ENCODE results near the gene KRTAP4-2.
"Not testable (repeated sequence)": the region's sequence is repeated elsewhere in the genome, so short reads cannot be mapped to it uniquely, and the experiment has no call there.

Gene KRTAP4-2

DNA sequence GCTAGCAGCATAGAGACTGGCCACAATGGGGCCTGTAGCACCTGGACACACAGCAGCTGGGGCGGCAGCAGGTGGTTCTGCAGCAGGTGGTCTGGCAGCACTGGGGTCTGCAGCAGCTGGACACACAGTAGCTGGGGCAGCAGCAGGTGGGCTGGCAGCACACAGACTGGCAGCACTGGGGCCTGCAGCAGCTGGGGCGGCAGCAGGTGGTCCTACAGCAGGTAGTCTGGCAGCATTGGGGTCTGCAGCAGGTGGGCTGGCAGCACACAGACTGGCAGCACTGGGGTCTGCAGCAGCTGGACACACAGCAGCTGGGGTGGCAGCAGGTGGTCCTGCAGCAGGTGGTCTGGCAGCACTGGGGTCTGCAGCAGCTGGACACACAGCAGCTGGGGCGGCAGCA, 17.8 kb downstream of the KRTAP4-2 start:
- DNase-seq = not testable (repeated sequence)

DNA sequence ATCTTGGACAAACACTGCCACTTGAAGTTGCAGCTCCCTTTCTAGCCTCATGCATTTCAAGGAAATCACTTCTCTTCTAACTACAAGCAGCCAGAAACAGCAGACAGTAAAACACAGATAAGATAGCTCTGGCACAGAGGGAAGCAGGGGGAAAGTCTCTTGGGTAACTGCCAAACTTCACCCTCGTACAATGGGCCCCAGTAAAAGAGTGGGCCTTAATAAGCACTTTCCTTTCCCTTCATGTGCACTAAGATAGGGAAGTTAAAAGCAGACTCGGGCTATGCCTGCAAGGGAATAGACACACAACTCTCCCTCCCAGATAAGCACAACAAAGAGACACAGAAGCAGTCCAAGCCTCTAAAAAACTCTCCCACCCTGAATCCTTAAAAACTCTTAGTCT, 24.2 kb downstream of the KRTAP4-2 start:
- DNase-seq = no peak

DNA sequence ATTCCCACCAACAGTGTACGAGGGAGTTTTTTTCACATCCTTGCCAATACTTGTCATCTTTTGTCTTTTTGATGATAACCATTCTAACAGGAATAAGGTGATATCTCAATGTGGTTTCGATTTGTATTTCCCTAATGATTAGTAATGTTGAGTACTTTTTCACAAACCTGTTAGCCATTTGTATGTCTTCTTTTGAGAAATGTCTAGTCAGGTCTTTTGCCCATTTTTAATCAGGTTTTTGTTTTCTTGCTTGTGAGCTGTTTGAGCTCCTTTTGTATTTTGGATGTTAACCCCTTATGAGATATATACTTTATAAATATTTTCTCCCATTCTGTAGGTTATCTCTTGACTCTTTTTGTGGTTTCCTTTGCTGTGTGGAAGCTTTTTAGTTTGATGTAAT, 26.5 kb downstream of the KRTAP4-2 start:
- DNase-seq = no peak

DNA sequence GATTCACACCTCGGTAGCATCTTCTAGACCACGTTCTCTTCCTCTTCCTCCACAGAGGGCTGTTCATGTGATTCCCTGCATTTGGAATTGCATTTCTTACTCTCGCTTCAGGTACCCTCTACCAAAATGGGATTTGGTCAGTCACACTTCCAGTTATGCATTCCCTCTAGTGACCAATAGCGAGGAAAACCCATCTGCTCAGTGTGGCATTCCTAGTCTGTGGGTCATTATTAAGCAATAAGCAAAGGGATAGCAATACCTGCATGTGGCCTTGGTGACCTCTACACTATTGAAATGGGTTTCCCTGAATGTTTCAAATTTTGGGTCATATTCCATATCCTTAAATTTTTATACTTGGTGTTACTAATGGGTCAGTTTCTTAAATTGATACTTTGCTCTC, 28.0 kb downstream of the KRTAP4-2 start:
- no peak for DNase-seq

DNA sequence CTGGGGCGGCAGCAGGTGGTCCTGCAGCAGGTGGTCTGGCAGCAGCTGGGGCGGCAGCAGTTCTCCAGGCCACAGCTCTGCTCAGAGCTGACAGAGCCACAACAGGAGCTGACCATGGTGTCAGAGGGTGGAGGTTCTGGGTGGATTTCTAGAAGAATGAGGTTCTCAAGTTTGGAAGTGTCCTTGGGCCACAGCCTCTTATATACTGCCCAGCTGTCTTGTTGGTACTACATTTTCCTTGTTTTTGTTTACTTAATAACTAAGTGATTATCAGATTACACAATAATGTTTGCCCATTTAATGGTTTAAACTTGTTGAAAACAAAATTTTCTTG, 28.4 kb downstream of the KRTAP4-2 start, which contains the start of gene KRTAP4-5:
KRTAP4-5 (minus strand) TSS at position 174 of the 334 bp plus-strand sequence; CDS start at position 116, 58 bp downstream.
- no peak for DNase-seq

DNA sequence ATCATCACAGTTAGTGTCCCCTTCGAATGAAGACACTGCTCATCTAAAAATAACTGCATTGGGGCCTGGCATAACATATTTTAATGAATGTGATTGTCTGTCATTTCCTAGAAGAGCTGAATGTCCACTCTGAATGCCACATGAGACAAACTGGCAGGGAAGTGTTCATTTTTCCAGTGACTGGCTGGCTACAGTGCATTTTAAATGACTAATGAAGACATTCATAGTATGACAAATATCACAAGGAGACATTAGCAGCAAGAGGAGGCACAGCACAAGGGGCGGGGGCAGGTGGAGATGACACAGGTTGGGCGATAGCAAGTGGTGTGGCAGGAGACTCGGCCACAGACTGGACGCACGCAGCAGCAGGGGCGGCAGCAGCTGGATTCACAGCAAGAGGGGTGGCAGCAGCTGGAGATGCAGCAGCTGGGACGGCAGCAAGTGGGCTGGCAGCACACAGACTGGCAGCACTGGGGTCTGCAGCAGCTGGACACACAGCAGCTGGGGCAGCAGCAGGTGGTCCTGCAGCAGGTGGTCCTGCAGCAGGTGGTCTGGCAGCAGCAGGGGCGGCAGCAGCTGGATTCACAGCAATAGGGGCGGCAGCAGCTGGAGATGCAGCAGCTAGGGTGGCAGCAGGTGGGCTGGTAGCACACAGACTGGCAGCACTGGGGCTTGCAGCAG, 28.9 kb downstream of the KRTAP4-2 start:
- DNase-seq = not testable (repeated sequence)

DNA sequence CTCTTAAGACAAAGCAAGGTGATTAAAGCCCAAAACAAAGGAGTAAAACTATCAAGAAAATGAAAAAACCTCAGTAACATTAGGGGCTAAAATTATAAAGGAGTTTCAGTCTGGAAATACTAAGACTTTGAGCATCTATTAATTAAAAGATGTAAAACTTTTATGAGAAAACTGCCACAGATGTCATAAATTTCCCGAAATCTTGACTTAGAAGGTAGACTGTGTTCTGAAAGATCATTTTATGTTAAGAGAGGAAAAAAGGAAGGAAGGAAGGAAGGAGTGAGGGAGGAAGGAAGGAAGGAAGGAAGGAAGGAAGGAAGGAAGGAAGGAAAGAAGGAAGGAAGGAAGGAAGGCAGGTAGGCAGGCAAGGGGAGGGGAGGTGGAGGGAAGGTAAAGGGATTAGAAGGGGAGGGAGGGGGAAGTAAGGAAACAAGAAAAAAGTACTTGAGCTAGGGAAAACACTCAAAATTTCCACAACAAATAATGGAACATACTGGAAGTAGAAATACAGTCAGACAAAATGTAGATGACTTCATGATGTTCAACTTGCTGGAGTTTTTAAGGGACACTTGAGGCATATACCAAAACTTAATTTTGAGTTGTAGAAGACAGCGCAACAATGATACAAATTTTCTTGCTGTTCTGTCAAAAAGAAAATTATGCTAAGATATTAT, 30.4 kb downstream of the KRTAP4-2 start:
- DNase-seq = no peak

DNA sequence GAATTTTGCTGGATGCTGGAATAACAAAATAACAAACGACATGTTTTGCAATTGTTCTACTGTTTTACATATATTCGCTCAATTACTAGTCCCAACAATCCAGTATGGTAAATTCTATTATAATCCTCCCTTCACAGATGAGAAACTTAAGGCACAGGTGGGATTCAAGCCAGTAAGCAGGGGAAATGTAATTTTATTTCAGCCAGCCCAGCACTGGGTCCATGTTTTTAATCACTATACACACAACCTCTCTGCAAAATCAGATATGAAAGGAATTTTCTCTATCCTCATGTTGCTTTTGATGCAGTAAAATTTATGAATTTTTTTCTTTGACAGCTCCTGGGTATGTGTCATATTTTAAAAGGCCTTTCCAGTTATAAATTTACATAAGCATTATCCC, 32.8 kb downstream of the KRTAP4-2 start:
- DNase-seq = no peak

DNA sequence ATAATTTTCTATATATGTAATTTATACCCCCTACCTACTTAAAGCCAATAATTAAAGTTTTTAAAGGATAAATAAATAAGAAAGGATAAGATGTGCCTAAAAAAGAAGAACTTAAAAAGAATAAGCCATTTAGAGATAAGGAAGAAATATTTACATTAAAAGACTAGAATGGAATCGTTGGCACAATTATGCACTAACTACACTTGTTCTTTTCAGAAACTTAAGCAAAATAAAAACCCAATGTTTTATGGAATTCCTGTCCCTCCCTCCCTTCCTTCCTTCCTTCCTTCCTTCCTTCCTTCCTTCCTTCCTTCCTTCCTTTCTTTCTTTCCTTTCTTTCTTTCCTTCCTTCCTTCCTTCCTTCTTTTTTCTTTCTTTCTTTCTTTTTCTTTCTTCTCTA, 33.2 kb downstream of the KRTAP4-2 start:
- no peak for DNase-seq

DNA sequence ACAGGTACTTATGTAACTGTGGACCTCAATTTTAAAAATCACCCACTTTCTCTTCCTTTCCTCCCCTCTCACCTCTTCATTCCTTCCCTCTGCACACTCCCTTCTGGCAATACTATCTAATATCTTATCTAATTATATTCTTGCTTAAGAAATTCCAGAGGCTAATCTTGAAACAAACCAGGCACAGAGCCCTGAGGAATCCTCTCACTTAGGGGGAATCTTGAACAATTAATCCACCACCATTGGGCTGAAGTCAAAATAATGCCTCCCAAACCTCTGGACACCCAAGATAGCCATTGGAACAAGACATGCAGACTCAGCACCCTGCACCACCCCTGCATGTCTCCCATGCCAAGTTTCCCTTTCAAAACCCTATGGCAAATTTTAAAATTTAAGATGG, 36.7 kb downstream of the KRTAP4-2 start:
- no peak for DNase-seq

DNA sequence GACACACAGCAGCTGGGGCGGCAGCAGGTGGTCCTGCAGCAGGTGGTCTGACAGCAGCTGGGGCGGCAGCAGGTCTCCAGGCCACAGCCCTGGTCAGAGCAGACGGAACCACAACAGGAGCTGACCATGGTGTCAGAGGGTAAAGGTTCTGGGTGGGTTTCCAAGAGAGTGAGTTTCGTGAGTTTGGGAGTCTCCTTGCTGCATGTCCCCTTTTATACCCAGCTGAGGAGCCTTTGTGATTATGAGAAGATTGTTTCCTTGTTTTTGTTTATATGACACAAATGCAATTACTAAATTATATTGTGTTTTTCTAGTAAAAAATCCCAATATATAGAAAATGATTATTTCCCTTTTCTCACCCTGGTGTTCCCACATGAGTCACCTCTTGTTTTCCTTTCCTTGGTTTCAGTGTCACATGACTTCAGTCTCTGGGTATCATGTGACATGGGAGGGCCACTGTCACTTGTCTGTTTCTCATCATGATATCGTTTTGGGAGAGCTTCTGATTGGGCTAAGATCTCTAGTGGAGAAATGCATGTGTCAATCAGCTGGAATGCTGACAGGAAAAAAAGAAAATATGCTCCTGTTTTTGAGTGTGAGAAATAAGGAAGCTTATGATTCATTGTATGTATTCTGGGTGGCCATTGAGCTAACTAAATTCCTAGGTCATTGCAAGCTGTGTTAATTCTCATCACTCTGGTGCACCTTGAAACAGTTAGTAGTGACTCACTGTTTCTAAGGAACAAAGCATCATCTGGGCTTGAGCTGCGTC, 37.5 kb downstream of the KRTAP4-2 start, which contains the start of gene KRTAP4-6:
KRTAP4-6 (minus strand) TSS at position 185 of the 772 bp plus-strand sequence; CDS start at position 128, 57 bp downstream.
- peak; percentile 18 to 38 for DNase-seq

DNA sequence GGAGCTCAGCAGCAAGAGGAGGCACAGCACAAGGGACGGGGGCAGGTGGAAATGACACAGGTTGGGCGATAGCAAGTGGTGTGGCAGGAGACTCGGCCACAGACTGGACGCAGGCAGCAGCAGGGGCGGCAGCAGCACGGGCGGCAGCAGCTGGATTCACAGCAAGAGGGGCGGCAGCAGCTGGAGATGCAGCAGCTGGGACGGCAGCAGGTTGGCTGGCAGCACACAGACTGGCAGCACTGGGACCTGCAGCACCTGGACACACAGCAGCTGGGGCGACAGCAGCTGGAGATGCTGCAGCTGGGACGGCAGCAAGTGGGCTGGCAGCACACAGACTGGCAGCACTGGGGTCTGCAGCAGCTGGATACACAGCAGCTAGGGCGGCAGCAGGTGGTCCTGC, 38.2 kb downstream of the KRTAP4-2 start:
- DNase-seq = not testable (repeated sequence)

DNA sequence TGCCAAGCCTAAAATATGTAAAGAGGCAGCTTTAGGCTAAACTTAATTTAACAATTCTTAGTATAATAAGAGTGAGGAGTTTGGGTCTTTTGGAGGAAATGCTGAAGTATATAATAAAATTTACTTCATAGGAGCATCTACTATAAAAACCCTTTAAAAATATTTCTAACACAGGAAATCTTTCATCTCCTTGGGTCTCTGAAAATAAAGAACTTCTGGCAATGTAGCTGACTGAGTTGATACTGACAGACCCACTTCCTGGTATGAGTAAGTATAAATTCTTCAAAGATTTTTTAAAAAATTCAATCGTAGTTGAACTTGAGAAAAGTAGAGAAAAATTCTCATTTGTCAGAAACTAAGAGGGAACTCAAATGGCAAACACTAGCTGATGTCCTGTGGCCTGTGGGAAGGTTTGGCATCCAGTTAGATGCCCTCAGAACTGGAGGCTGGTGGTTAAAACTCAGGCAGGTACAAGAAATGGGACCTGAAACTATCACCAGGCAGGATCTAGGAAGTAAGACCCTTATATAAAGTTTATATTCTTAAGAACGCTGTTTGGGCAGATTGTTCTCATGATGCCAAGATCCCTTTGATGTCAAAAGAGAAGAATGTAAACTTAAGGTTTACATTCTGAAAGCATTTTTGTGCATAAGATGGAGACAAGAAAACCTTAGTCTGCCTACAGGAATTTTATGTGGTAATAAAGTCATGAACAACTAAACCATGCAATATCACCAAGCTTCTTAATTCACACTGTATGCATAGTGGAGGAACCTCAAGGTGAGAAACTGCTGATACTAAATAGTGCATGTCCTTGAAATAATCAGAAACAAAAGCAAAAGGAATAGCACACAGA, 43.9 kb downstream of the KRTAP4-2 start:
- no peak for DNase-seq

DNA sequence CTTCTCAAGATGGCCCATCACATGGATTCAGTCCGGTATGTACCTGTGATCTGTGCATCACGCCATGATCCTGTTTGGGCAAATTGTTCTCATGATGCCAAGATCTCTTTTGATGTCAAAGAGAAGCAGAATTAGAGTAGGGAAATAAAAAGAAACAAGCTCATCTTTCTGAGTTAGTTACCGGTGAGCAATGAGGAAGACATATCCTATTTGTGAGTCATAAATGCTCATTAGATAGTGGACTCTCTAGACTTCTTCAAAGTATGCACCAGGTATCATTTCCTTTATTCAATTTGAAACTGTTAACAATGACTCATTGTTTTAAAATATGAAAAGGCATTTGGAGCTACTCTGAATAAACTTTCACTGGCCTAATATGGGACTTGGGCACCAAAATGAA, 46.0 kb downstream of the KRTAP4-2 start:
- DNase-seq = peak; percentile 23 to 60

Measured in SW 1271 (cell line).